Measurements from ENCODE around the gene KDM3B.
"Not testable (repeated sequence)": the region's sequence is repeated elsewhere in the genome, so short reads cannot be mapped to it uniquely, and the experiment has no call there.

Gene KDM3B

GRCh38 chr5:138466900-138467710 lies 114.6 kb downstream of the KDM3B start:
- no peaks in the 10 kb centered on the region for H3K27me3 Mint-ChIP-seq
- DNase-seq (ENCODE audit: low spot score in 2 of 2) (no peak), ATAC-seq (ENCODE audit: low read depth) (no peak)
- H3K27ac Mint-ChIP-seq = peak overlapping the region; percentile 25
- H3K9me3 Mint-ChIP-seq = no peaks in the 10 kb centered on the region
- H3K4me1 Mint-ChIP-seq = peaks cover 21% of the 10 kb centered on the region
- H3K4me3 Mint-ChIP-seq = peak overlapping the region; percentile 92
- H3K36me3 Mint-ChIP-seq = peaks cover 17% of the 10 kb centered on the region

- peaks cover 17% of the 10 kb centered on the region for H3K36me3 Mint-ChIP-seq
- H3K27ac Mint-ChIP-seq = peak overlapping the region; percentile 25
- H3K4me1 Mint-ChIP-seq = peaks cover 21% of the 10 kb centered on the region
- H3K27me3 Mint-ChIP-seq = no peaks in the 10 kb centered on the region
- H3K9me3 Mint-ChIP-seq = no peaks in the 10 kb centered on the region
- DNase-seq (ENCODE audit: low spot score in 2 of 2) (no peak), ATAC-seq (ENCODE audit: low read depth) (no peak)
- H3K4me3 Mint-ChIP-seq = peak overlapping the region; percentile 92
These were observed 115.2 kb downstream of the KDM3B start for GRCh38 chr5:138467711-138468132.

GRCh38 chr5:138468133-138468965 lies 115.9 kb downstream of the KDM3B start:
- no peaks in the 10 kb centered on the region for H3K27me3 Mint-ChIP-seq

GRCh38 chr5:138468966-138469539 lies 116.6 kb downstream of the KDM3B start:
- Mint-ChIP-seq H3K4me1 (peaks cover 21% of the 10 kb centered on the region), H3K27me3 (no peaks in the 10 kb centered on the region), H3K36me3 (peaks cover 17% of the 10 kb centered on the region), H3K27ac (no peak overlapping the region), H3K4me3 (no peak overlapping the region), H3K9me3 (no peaks in the 10 kb centered on the region)
- no peak for DNase-seq (ENCODE audit: low spot score in 2 of 2)
- ATAC-seq (ENCODE audit: low read depth) = no peak

More at GRCh38 chr5:138468133-138468965, 115.9 kb downstream of the KDM3B start:
- Mint-ChIP-seq H3K36me3 (peaks cover 17% of the 10 kb centered on the region), H3K27ac (peak overlapping the region; percentile 25), H3K4me1 (peaks cover 21% of the 10 kb centered on the region), H3K9me3 (no peaks in the 10 kb centered on the region), H3K4me3 (peak overlapping the region; percentile 92)
- DNase-seq (ENCODE audit: low spot score in 2 of 2) (no peak), ATAC-seq (ENCODE audit: low read depth) (no peak)

- Mint-ChIP-seq H3K4me3 (no peak overlapping the region), H3K9me3 (no peaks in the 10 kb centered on the region), H3K4me1 (peaks cover 21% of the 10 kb centered on the region), H3K36me3 (peaks cover 17% of the 10 kb centered on the region), H3K27me3 (no peaks in the 10 kb centered on the region), H3K27ac (no peak overlapping the region)
- DNase-seq (ENCODE audit: low spot score in 2 of 2) (no peak), ATAC-seq (ENCODE audit: low read depth) (no peak)
These were observed 117.2 kb downstream of the KDM3B start for GRCh38 chr5:138469540-138470321.

GRCh38 chr5:138470322-138471051 lies 118.0 kb downstream of the KDM3B start:
- peaks cover 2% of the 10 kb centered on the region for H3K27me3 Mint-ChIP-seq
- no peak overlapping the region for H3K4me3 Mint-ChIP-seq
- peaks cover 21% of the 10 kb centered on the region for H3K4me1 Mint-ChIP-seq
- H3K27ac Mint-ChIP-seq = no peak overlapping the region
- DNase-seq (ENCODE audit: low spot score in 2 of 2) = no peak
- H3K36me3 Mint-ChIP-seq = peaks cover 17% of the 10 kb centered on the region
- no peaks in the 10 kb centered on the region for H3K9me3 Mint-ChIP-seq
- no peak for ATAC-seq (ENCODE audit: low read depth)

GRCh38 chr5:138471052-138471361 lies 118.5 kb downstream of the KDM3B start:
- no peaks in the 10 kb centered on the region for H3K9me3 Mint-ChIP-seq
- DNase-seq (ENCODE audit: low spot score in 2 of 2) = no peak
- H3K4me3 Mint-ChIP-seq = no peak overlapping the region
- H3K36me3 Mint-ChIP-seq = peaks cover 17% of the 10 kb centered on the region
- no peak for ATAC-seq (ENCODE audit: low read depth)
- peaks cover 21% of the 10 kb centered on the region for H3K4me1 Mint-ChIP-seq
- H3K27me3 Mint-ChIP-seq = peaks cover 2% of the 10 kb centered on the region
- H3K27ac Mint-ChIP-seq = no peak overlapping the region

GRCh38 chr5:138472353-138472752 lies 119.9 kb downstream of the KDM3B start:
- H3K36me3 Mint-ChIP-seq = peaks cover 10% of the 10 kb centered on the region
- no peak for DNase-seq (ENCODE audit: low spot score in 2 of 2)
- ATAC-seq (ENCODE audit: low read depth) = no peak
- H3K4me1 Mint-ChIP-seq = peaks cover 12% of the 10 kb centered on the region
- no peak overlapping the region for H3K4me3 Mint-ChIP-seq
- no peak overlapping the region for H3K27ac Mint-ChIP-seq
- peaks cover 6% of the 10 kb centered on the region for H3K27me3 Mint-ChIP-seq
- no peaks in the 10 kb centered on the region for H3K9me3 Mint-ChIP-seq

- not testable (repeated sequence) for H3K27ac Mint-ChIP-seq; H3K9me3 Mint-ChIP-seq; H3K36me3 Mint-ChIP-seq; ATAC-seq (ENCODE audit: low read depth); DNase-seq (ENCODE audit: low spot score in 2 of 2); H3K27me3 Mint-ChIP-seq; H3K4me1 Mint-ChIP-seq; H3K4me3 Mint-ChIP-seq
These were observed 120.7 kb downstream of the KDM3B start for GRCh38 chr5:138473151-138473550.

GRCh38 chr5:138476918-138477317 lies 124.4 kb downstream of the KDM3B start:
- DNase-seq (ENCODE audit: low spot score in 2 of 2) (no peak), ATAC-seq (ENCODE audit: low read depth) (no peak)
- Mint-ChIP-seq H3K27ac (no peak overlapping the region), H3K4me3 (no peak overlapping the region), H3K4me1 (no peaks in the 10 kb centered on the region), H3K27me3 (peaks cover 11% of the 10 kb centered on the region), H3K9me3 (no peaks in the 10 kb centered on the region), H3K36me3 (no peaks in the 10 kb centered on the region)

- H3K4me3 Mint-ChIP-seq = no peak overlapping the region
- no peak for ATAC-seq (ENCODE audit: low read depth)
- H3K27ac Mint-ChIP-seq = no peak overlapping the region
- H3K9me3 Mint-ChIP-seq = no peaks in the 10 kb centered on the region
- H3K36me3 Mint-ChIP-seq = no peaks in the 10 kb centered on the region
- peaks cover 9% of the 10 kb centered on the region for H3K27me3 Mint-ChIP-seq
- H3K4me1 Mint-ChIP-seq = no peaks in the 10 kb centered on the region
- DNase-seq (ENCODE audit: low spot score in 2 of 2) = no peak
These were observed 130.2 kb downstream of the KDM3B start for GRCh38 chr5:138482638-138483037.
